ENCODE results near the gene KCTD2. TPM values are rescaled to one million over a fixed set of nuclear protein-coding genes. Genes with fewer than 3 reads are reported as not detected.
"Not testable (repeated sequence)": the region's sequence is repeated elsewhere in the genome, so short reads cannot be mapped to it uniquely, and the experiment has no call there.

KCTD2 gene
- total RNA-seq, 2 experiments from 2014 or later, result 16.8 to 19.1 TPM

GRCh38 chr17:75045946-75046406, 1.0 kb upstream of the KCTD2 start:
- peak overlapping the region; percentile 98 for H3K4me3 Mint-ChIP-seq
- not testable (repeated sequence) for H3K27me3 Mint-ChIP-seq; H3K36me3 Mint-ChIP-seq; ATAC-seq; H3K9me3 Mint-ChIP-seq (ENCODE audit: low read depth); DNase-seq
- CTCF ChIA-PET, result interaction anchor here (1.0 to 3.6 kb wide), 4 partner anchors 11 to 122 kb away, joined by 3 to 18 read pairs (median 4); partner anchors contain the start of genes MRPL58 and OTOP2
- H3K4me1 Mint-ChIP-seq, result peaks cover 36% of the 10 kb centered on the region
- peak overlapping the region; percentile 92 for H3K27ac Mint-ChIP-seq

- CTCF ChIA-PET, result interaction anchor here (0.7 to 3.6 kb wide), 9 partner anchors 9 to 275 kb away, joined by 3 to 18 read pairs (median 4); no protein-coding TSS in a partner anchor
These were observed 523 bp downstream of the KCTD2 start for GRCh38 chr17:75047398-75048098.

GRCh38 chr17:75048249-75048878, 1.3 kb downstream of the KCTD2 start:
- Mint-ChIP-seq H3K36me3 (peaks cover 13% of the 10 kb centered on the region), H3K4me1 (peaks cover 35% of the 10 kb centered on the region)

More at GRCh38 chr17:75047398-75048098, 523 bp downstream of the KCTD2 start:
- H3K36me3 Mint-ChIP-seq, result peaks cover 7% of the 10 kb centered on the region
- peak; percentile 62 for DNase-seq
- peak overlapping the region; percentile 98 for H3K4me3 Mint-ChIP-seq
- peak; percentile 10 for ATAC-seq
- peaks cover 36% of the 10 kb centered on the region for H3K4me1 Mint-ChIP-seq
- H3K27me3 Mint-ChIP-seq, result no peaks in the 10 kb centered on the region
- H3K27ac Mint-ChIP-seq, result peak overlapping the region; percentile 67
- no peaks in the 10 kb centered on the region for H3K9me3 Mint-ChIP-seq (ENCODE audit: low read depth)

GRCh38 chr17:75049057-75049456, 2.0 kb downstream of the KCTD2 start:
- no peak for ATAC-seq
- H3K4me3 Mint-ChIP-seq, result no peak overlapping the region
- H3K9me3 Mint-ChIP-seq (ENCODE audit: low read depth), result no peaks in the 10 kb centered on the region
- no peak overlapping the region for H3K27ac Mint-ChIP-seq
- peaks cover 35% of the 10 kb centered on the region for H3K4me1 Mint-ChIP-seq
- CTCF ChIA-PET, result interaction anchor here (0.9 to 3.6 kb wide), 8 partner anchors 9 to 274 kb away, joined by 3 to 18 read pairs (median 4); partner anchors contain the start of gene OTOP2
- peaks cover 19% of the 10 kb centered on the region for H3K36me3 Mint-ChIP-seq
- no peaks in the 10 kb centered on the region for H3K27me3 Mint-ChIP-seq
- no peak for DNase-seq

More at GRCh38 chr17:75048249-75048878, 1.3 kb downstream of the KCTD2 start:
- CTCF ChIA-PET, result interaction anchor here (0.9 to 3.6 kb wide), 10 partner anchors 9 to 275 kb away, joined by 3 to 18 read pairs (median 4); partner anchors contain the start of gene OTOP2
- DNase-seq (no peak), ATAC-seq (no peak)
- Mint-ChIP-seq H3K27me3 (no peaks in the 10 kb centered on the region), H3K27ac (peak overlapping the region; percentile 67), H3K4me3 (peak overlapping the region; percentile 98), H3K9me3 (ENCODE audit: low read depth) (no peaks in the 10 kb centered on the region)

GRCh38 chr17:75049706-75050105, 2.7 kb downstream of the KCTD2 start:
- no peaks in the 10 kb centered on the region for H3K9me3 Mint-ChIP-seq (ENCODE audit: low read depth)
- no peak overlapping the region for H3K27ac Mint-ChIP-seq
- peaks cover 31% of the 10 kb centered on the region for H3K4me1 Mint-ChIP-seq
- H3K27me3 Mint-ChIP-seq, result no peaks in the 10 kb centered on the region
- H3K4me3 Mint-ChIP-seq, result no peak overlapping the region
- H3K36me3 Mint-ChIP-seq, result peaks cover 22% of the 10 kb centered on the region
- ATAC-seq (no peak), DNase-seq (no peak)
- CTCF ChIA-PET, result interaction anchor here (0.7 to 2.6 kb wide), 6 partner anchors 8 to 152 kb away, joined by 3 to 13 read pairs (median 6); no protein-coding TSS in a partner anchor

- no peaks in the 10 kb centered on the region for H3K27me3 Mint-ChIP-seq
- CTCF ChIA-PET, result no interaction called here
- DNase-seq, result no peak
- no peak overlapping the region for H3K4me3 Mint-ChIP-seq
- H3K27ac Mint-ChIP-seq, result no peak overlapping the region
- no peak for ATAC-seq
- peaks cover 27% of the 10 kb centered on the region for H3K36me3 Mint-ChIP-seq
- no peaks in the 10 kb centered on the region for H3K9me3 Mint-ChIP-seq (ENCODE audit: low read depth)
- H3K4me1 Mint-ChIP-seq, result peaks cover 18% of the 10 kb centered on the region
These were observed 4.9 kb downstream of the KCTD2 start for GRCh38 chr17:75051941-75052340.

GRCh38 chr17:75059369-75060345, 12.6 kb downstream of the KCTD2 start:
- H3K36me3 Mint-ChIP-seq, result peaks cover 15% of the 10 kb centered on the region
- no peak overlapping the region for H3K27ac Mint-ChIP-seq
- no peaks in the 10 kb centered on the region for H3K27me3 Mint-ChIP-seq
- no peaks in the 10 kb centered on the region for H3K9me3 Mint-ChIP-seq (ENCODE audit: low read depth)
- ATAC-seq (no peak), DNase-seq (no peak)
- peaks cover 5% of the 10 kb centered on the region for H3K4me1 Mint-ChIP-seq
- CTCF ChIA-PET, result interaction anchor here (0.7 to 2.6 kb wide), 14 partner anchors 9 to 145 kb away, joined by 3 to 12 read pairs (median 4); partner anchors contain the start of genes ARMC7, CDR2L, MRPL58 and NUP85
- H3K4me3 Mint-ChIP-seq, result no peak overlapping the region

GRCh38 chr17:75060434-75061054, 13.5 kb downstream of the KCTD2 start:
- Mint-ChIP-seq H3K4me3 (no peak overlapping the region), H3K27ac (no peak overlapping the region), H3K36me3 (peaks cover 14% of the 10 kb centered on the region), H3K9me3 (ENCODE audit: low read depth) (no peaks in the 10 kb centered on the region), H3K27me3 (no peaks in the 10 kb centered on the region), H3K4me1 (peaks cover 9% of the 10 kb centered on the region)
- CTCF ChIA-PET, result interaction anchor here (0.6 to 2.6 kb wide), 15 partner anchors 8 to 145 kb away, joined by 3 to 12 read pairs (median 4); partner anchors contain the start of genes ARMC7, CDR2L, MRPL58 and NUP85
- DNase-seq (no peak), ATAC-seq (no peak)

GRCh38 chr17:75061055-75061438, 14.0 kb downstream of the KCTD2 start:
- DNase-seq, result no peak
- no peak overlapping the region for H3K27ac Mint-ChIP-seq
- no peak for ATAC-seq
- peaks cover 14% of the 10 kb centered on the region for H3K36me3 Mint-ChIP-seq
- H3K4me3 Mint-ChIP-seq, result no peak overlapping the region
- H3K9me3 Mint-ChIP-seq (ENCODE audit: low read depth), result no peaks in the 10 kb centered on the region
- no peaks in the 10 kb centered on the region for H3K27me3 Mint-ChIP-seq
- CTCF ChIA-PET, result interaction anchor here (0.6 to 2.6 kb wide), 8 partner anchors 9 to 141 kb away, joined by 3 to 12 read pairs (median 4); no protein-coding TSS in a partner anchor
- H3K4me1 Mint-ChIP-seq, result peaks cover 14% of the 10 kb centered on the region

GRCh38 chr17:75061618-75062017, 14.6 kb downstream of the KCTD2 start:
- peaks cover 11% of the 10 kb centered on the region for H3K36me3 Mint-ChIP-seq
- H3K9me3 Mint-ChIP-seq (ENCODE audit: low read depth), result no peaks in the 10 kb centered on the region
- CTCF ChIA-PET, result interaction anchor here (0.6 to 2.6 kb wide), 7 partner anchors 8 to 100 kb away, joined by 3 to 10 read pairs (median 4); no protein-coding TSS in a partner anchor
- no peaks in the 10 kb centered on the region for H3K27me3 Mint-ChIP-seq
- H3K27ac Mint-ChIP-seq, result no peak overlapping the region
- ATAC-seq (no peak), DNase-seq (no peak)
- H3K4me3 Mint-ChIP-seq, result no peak overlapping the region
- peaks cover 18% of the 10 kb centered on the region for H3K4me1 Mint-ChIP-seq

- Mint-ChIP-seq H3K27ac (no peak overlapping the region), H3K4me1 (peaks cover 22% of the 10 kb centered on the region), H3K9me3 (ENCODE audit: low read depth) (no peaks in the 10 kb centered on the region), H3K27me3 (no peaks in the 10 kb centered on the region), H3K36me3 (peaks cover 10% of the 10 kb centered on the region), H3K4me3 (no peak overlapping the region)
- no peak for ATAC-seq
- CTCF ChIA-PET, result interaction anchor here (1.4 kb wide), 1 partner anchor 51 kb away, joined by 4 read pairs; no protein-coding TSS in a partner anchor
- no peak for DNase-seq
These were observed 16.2 kb downstream of the KCTD2 start for GRCh38 chr17:75063201-75063600.

- CTCF ChIA-PET, result no interaction called here
- no peak for DNase-seq
- Mint-ChIP-seq H3K4me3 (no peak overlapping the region), H3K36me3 (peaks cover 10% of the 10 kb centered on the region), H3K9me3 (ENCODE audit: low read depth) (no peaks in the 10 kb centered on the region), H3K27ac (no peak overlapping the region), H3K4me1 (peaks cover 23% of the 10 kb centered on the region), H3K27me3 (no peaks in the 10 kb centered on the region)
- ATAC-seq, result no peak
These were observed 16.6 kb downstream of the KCTD2 start for GRCh38 chr17:75063626-75064025.
